GM12872 (cell line): ENCODE results near the gene EZR.

ENCODE experiments used
- CTCF ChIP-seq: IDR thresholded peaks from 3 replicates; pipeline ENCODE4 v1.5.1; 2011; ENCODE audit warnings: low read depth, mild to moderate bottlenecking, low read length, moderate library complexity; ENCODE audit not compliant: insufficient read depth

Gene EZR

GRCh38 chr6:158756126-158756525, 63.0 kb downstream of the EZR start:
- no peak for TF ChIP-seq CTCF

GRCh38 chr6:158755636-158756035, 63.5 kb downstream of the EZR start:
- no peak for TF ChIP-seq CTCF

- TF ChIP-seq CTCF = no peak
Measured at GRCh38 chr6:158754738-158755137, 64.4 kb downstream of the EZR start.

GRCh38 chr6:158753811-158754210, 65.4 kb downstream of the EZR start:
- no peak for TF ChIP-seq CTCF

GRCh38 chr6:158752613-158753012, 66.6 kb downstream of the EZR start:
- peak; percentile 45 for TF ChIP-seq CTCF

- TF ChIP-seq CTCF = no peak
Measured at GRCh38 chr6:158751921-158752320, 67.2 kb downstream of the EZR start.

- TF ChIP-seq CTCF = no peak
Measured at GRCh38 chr6:158751224-158751623, 67.9 kb downstream of the EZR start.

- no peak for TF ChIP-seq CTCF
Measured at GRCh38 chr6:158744986-158745430, 74.2 kb downstream of the EZR start.
